ENCODE measurements around the gene CLIP3. TPM values are rescaled to one million over a fixed set of nuclear protein-coding genes. Genes with fewer than 3 reads are reported as not detected.

CLIP3 gene
- total RNA-seq, 2 donors from 2014 or later = 21.3 to 29.0 TPM

DNA sequence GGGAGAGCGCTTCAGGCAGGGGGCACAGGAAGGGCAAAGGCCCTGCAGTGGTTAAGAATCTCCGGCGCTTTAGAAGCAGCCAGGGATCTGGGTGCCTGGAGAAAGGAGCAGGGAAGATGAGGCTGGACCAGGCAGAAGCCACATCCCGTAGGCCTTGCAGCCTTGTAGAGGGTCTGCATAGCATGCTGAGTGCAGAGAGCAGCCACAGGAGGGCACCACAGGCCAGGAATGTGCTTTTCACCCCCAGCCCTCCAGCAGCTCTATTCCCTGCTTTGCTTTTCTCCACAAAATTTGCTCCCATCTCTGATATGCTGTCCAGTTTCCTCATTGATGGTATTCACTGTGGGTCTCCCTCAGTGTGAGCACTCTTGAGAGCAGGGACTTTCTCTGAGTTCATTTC is 27.8 kb upstream of the CLIP3 start:
- TF ChIP-seq, protein P1, sequence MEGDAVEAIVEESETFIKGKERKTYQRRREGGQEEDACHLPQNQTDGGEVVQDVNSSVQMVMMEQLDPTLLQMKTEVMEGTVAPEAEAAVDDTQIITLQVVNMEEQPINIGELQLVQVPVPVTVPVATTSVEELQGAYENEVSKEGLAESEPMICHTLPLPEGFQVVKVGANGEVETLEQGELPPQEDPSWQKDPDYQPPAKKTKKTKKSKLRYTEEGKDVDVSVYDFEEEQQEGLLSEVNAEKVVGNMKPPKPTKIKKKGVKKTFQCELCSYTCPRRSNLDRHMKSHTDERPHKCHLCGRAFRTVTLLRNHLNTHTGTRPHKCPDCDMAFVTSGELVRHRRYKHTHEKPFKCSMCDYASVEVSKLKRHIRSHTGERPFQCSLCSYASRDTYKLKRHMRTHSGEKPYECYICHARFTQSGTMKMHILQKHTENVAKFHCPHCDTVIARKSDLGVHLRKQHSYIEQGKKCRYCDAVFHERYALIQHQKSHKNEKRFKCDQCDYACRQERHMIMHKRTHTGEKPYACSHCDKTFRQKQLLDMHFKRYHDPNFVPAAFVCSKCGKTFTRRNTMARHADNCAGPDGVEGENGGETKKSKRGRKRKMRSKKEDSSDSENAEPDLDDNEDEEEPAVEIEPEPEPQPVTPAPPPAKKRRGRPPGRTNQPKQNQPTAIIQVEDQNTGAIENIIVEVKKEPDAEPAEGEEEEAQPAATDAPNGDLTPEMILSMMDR (IDR thresholded peaks at IDR 0.05) = no peak
- no peak for DNase-seq (ENCODE audit: low spot score)
- Histone ChIP-seq H3K4me3 (no peak overlapping the region), H3K4me1 (ENCODE audit: control insufficient read depth in 1 of 2, low read depth in 2 of 2) (peaks cover 2 to 4% of the 10 kb centered on the region in 2 donors), H3K27ac (no peak overlapping the region), H3K27me3 (replicated peaks; ENCODE audit: insufficient read depth) (no peaks in the 10 kb centered on the region), H3K36me3 (no peaks in the 10 kb centered on the region), H3K9me3 (no peaks in the 10 kb centered on the region)
- no peak for ATAC-seq (ENCODE audit: insufficient number of reproducible peaks, low FRiP score, low read depth)

DNA sequence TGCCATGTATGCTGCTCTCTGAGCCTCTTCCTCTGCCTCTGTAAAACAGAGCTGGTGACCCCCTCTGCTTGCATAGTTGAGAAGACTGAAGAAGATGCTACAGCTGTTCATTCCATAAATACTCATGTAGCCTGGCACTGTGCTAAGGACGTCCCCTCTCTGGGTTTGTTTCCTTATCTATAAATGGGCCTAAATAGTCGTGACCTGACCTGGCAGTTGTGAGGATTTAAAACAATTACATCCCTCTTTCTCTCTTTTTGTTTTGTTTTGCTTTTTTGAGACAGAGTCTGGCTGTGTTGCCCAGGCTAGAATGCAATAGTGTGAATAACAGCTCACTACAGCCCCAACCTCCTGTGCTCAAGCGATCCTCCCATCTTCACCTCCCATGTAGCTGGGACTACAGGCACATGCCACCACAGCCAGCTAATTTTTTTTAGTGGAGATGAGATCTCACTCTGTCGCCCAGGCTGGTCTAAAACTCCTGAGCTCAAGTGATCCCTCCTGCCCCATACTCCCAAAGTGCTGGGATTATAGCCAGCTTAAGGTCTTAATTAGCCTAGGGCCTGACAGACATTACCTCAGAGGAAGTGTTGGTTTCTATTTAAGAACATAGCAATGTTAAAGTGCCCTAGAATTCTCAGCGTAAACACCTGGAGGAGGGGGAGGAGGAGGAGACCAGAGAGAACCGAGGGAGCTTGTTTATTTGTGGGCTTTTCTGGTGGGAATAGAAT is 26.7 kb upstream of the CLIP3 start:
- H3K36me3 ChIP-seq = no peaks in the 10 kb centered on the region
- H3K27me3 ChIP-seq (replicated peaks; ENCODE audit: insufficient read depth) = no peaks in the 10 kb centered on the region
- no peak overlapping the region for H3K27ac ChIP-seq
- no peak overlapping the region for H3K4me3 ChIP-seq
- H3K9me3 ChIP-seq = no peaks in the 10 kb centered on the region
- TF ChIP-seq, protein P1 (IDR thresholded peaks at IDR 0.05) = no peak
- peaks cover 6 to 10% of the 10 kb centered on the region in 2 donors for H3K4me1 ChIP-seq (ENCODE audit: control insufficient read depth in 1 of 2, low read depth in 2 of 2)
- no peak for ATAC-seq (ENCODE audit: insufficient number of reproducible peaks, low FRiP score, low read depth)
- no peak for DNase-seq (ENCODE audit: low spot score)

DNA sequence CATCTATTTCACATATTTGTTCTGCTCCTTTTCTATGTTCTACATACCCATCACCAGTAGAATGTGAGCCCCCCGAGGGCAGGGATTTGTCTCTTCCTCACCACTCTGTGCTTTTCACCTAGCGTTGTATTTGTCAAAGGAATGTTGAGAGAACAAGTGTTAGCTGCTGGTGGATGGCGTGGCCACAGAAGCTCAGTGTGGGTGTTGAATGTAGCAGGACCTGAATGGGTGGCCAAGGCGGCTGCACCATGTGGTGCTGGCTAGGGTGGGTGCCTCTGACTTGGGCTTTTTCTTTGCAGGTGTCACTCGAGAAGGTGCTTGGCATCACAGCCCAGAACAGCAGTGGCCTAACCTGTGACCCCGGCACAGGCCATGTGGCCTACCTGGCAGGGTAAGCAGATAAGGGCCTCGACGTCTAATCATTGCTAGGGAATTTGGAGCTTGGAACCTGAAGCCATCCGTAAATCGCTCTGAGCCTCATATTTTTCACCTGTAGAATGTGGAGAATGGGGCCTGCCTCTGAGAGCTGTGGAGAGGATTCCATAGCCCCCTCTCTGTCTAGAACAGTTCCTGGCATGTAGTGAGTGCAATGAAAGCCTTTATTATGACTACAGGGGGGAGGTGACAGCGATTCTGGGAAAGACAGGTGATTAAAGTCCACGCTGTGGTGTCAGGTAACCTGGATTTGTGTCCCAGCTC is 26.0 kb upstream of the CLIP3 start:
- no peaks in the 10 kb centered on the region for H3K27me3 ChIP-seq (replicated peaks; ENCODE audit: insufficient read depth)
- ATAC-seq (ENCODE audit: insufficient number of reproducible peaks, low FRiP score, low read depth) = no peak
- no peak for DNase-seq (ENCODE audit: low spot score)
- TF ChIP-seq, protein P1 (IDR thresholded peaks at IDR 0.05) = no peak
- peaks cover 6 to 10% of the 10 kb centered on the region in 2 donors for H3K4me1 ChIP-seq (ENCODE audit: control insufficient read depth in 1 of 2, low read depth in 2 of 2)
- no peak overlapping the region for H3K27ac ChIP-seq
- no peak overlapping the region for H3K4me3 ChIP-seq
- no peaks in the 10 kb centered on the region for H3K36me3 ChIP-seq
- H3K9me3 ChIP-seq = no peaks in the 10 kb centered on the region

DNA sequence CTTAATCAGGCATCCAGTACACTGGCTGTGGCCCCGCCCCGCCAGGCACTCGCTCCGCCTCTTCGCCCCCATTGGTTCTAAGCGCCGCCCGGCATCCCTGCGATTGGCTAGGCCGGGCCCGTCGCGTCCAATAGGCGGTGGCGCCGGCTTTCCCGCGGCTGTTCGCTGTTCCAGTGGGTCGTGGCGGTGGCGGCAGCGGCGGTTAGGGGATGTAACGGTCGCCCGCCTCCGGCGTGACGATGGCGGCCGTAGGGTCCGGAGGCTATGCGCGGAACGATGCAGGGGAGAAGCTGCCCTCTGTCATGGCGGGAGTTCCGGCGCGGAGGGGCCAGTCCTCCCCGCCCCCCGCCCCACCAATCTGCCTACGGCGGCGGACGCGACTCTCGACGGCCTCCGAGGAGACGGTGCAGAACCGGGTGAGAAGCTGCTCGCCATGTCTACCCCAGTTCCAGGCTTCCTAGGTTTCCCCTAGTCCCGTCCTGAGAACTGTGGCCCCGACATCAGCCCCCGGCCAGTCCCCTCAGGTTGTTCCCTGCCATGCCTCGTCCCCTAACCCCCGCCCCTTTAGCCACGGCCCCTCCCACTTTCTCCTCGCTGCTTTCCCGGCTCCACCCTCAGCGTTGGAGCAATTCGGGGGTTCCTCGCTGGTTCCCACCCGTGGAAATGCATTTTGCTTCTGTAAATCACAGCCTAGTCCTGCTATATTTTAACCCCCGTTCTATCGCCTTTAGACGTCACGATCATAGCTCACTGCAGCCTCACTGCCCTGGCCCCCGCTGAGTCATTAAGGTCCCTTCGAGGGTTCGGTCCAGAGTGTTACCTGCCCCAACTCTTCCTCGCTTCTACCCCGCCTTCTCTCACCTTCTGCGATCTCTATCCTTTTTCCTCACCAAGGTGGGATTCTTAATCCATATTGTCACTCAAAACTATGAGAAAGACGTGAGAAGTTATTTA is 22.3 kb upstream of the CLIP3 start, which contains the start of gene WDR62:
Gene WDR62 (plus strand): TSS at position 165 of the 954 bp plus-strand sequence. CDS start 75 bp downstream, at position 240.
- TF ChIP-seq, protein P1 (IDR thresholded peaks at IDR 0.05) = no peak
- Histone ChIP-seq H3K4me3 (peak within 1 kb of the TSS; percentile 89), H3K9me3 (no peaks in the 10 kb centered on the region), H3K36me3 (no peaks in the 10 kb centered on the region), H3K27ac (peak within 1 kb of the TSS; percentile 89 to 93), H3K27me3 (replicated peaks; ENCODE audit: insufficient read depth) (no peaks in the 10 kb centered on the region), H3K4me1 (ENCODE audit: control insufficient read depth in 1 of 2, low read depth in 2 of 2) (peaks cover 10 to 15% of the 10 kb centered on the region in 2 donors)
- ATAC-seq (ENCODE audit: insufficient number of reproducible peaks, low FRiP score, low read depth) (peak; percentile 80), DNase-seq (ENCODE audit: low spot score) (peak; percentile 81)
